ENCODE data around the gene ABI1.
"Not testable (repeated sequence)": the region's sequence is repeated elsewhere in the genome, so short reads cannot be mapped to it uniquely, and the experiment has no call there.

Gene ABI1

GRCh38 chr10:26860443-26861204 is at the start of gene ABI1:
ABI1 (minus strand) TSS chr10:26860958; CDS start chr10:26860863, 95 bp downstream.
- peak; percentile 97 to 98 for DNase-seq (ENCODE audit: low read depth in 2 of 2)

- DNase-seq (ENCODE audit: low read depth in 2 of 2) = no peak
Observed at GRCh38 chr10:26909753-26910152, 49.0 kb upstream of the ABI1 start.

- DNase-seq (ENCODE audit: low read depth in 2 of 2) = not testable (repeated sequence)
Observed at GRCh38 chr10:26905253-26905781, 44.6 kb upstream of the ABI1 start.

- no peak for DNase-seq (ENCODE audit: low read depth in 2 of 2)
Observed at GRCh38 chr10:26903431-26904217, 42.9 kb upstream of the ABI1 start.

- not testable (repeated sequence) for DNase-seq (ENCODE audit: low read depth in 2 of 2)
Observed at GRCh38 chr10:26892306-26892923, 31.7 kb upstream of the ABI1 start.

- DNase-seq (ENCODE audit: low read depth in 2 of 2) = no peak
Observed at GRCh38 chr10:26890956-26891355, 30.2 kb upstream of the ABI1 start.

- DNase-seq (ENCODE audit: low read depth in 2 of 2) = no peak
Observed at GRCh38 chr10:26887611-26888215, 27.0 kb upstream of the ABI1 start.

GRCh38 chr10:26881600-26882331 is 21.0 kb upstream of the ABI1 start:
- no peak for DNase-seq (ENCODE audit: low read depth in 2 of 2)

GRCh38 chr10:26879744-26880143 is 19.0 kb upstream of the ABI1 start:
- DNase-seq (ENCODE audit: low read depth in 2 of 2) = no peak

- DNase-seq (ENCODE audit: low read depth in 2 of 2) = no peak
Observed at GRCh38 chr10:26870766-26871165, 10.0 kb upstream of the ABI1 start.

GRCh38 chr10:26869528-26869927 is 8.8 kb upstream of the ABI1 start:
- peak in 1 of 2 donors; percentile 5 for DNase-seq (ENCODE audit: low read depth in 2 of 2)

- DNase-seq (ENCODE audit: low read depth in 2 of 2) = no peak
Observed at GRCh38 chr10:26863351-26864076, 2.8 kb upstream of the ABI1 start.

GRCh38 chr10:26861205-26861998 is 644 bp upstream of the ABI1 start:
- no peak for DNase-seq (ENCODE audit: low read depth in 2 of 2)

GRCh38 chr10:26860102-26860442 is 686 bp downstream of the ABI1 start:
- peak; percentile 52 to 58 for DNase-seq (ENCODE audit: low read depth in 2 of 2)

- DNase-seq (ENCODE audit: low read depth in 2 of 2) = no peak
Observed at GRCh38 chr10:26859241-26860101, 1.3 kb downstream of the ABI1 start.

- no peak for DNase-seq (ENCODE audit: low read depth in 2 of 2)
Observed at GRCh38 chr10:26858707-26859034, 2.1 kb downstream of the ABI1 start.

- no peak for DNase-seq (ENCODE audit: low read depth in 2 of 2)
Observed at GRCh38 chr10:26857991-26858706, 2.6 kb downstream of the ABI1 start.

GRCh38 chr10:26857553-26857952 is 3.2 kb downstream of the ABI1 start:
- not testable (repeated sequence) for DNase-seq (ENCODE audit: low read depth in 2 of 2)

Data from stimulated activated CD8-positive, alpha-beta memory T cell treated with anti-CD3 and anti-CD28 coated beads, Interleukin-7, amount 100 ng/mL, for 4 hours (primary cell).